GM18505 (cell line): ENCODE results near the gene GALNT1.

Source experiments
- ATAC-seq: cut with Tn5 transposase; IDR thresholded peaks from one replicate; pipeline ENCODE4 v1.9.1; 2021; ENCODE audit not compliant: unreplicated experiment
- POLR2A ChIP-seq: IDR thresholded peaks from 4 replicates; pipeline ENCODE4 v1.6.1; 2011; ENCODE audit warnings: borderline replicate concordance; ENCODE audit not compliant: insufficient read depth, insufficient read length; ENCODE audit errors: extremely low read depth

The GALNT1 gene

GRCh38 chr18:35715139-35715538, 133.6 kb downstream of the GALNT1 start:
- no peak for TF ChIP-seq POLR2A
- ATAC-seq, result no peak

- no peak for ATAC-seq
- TF ChIP-seq POLR2A, result no peak
These were observed 134.8 kb downstream of the GALNT1 start for GRCh38 chr18:35716169-35716831.

- no peak for ATAC-seq
These were observed 135.6 kb downstream of the GALNT1 start for GRCh38 chr18:35717182-35717581.

GRCh38 chr18:35721431-35722081, 140.0 kb downstream of the GALNT1 start:
- no peak for ATAC-seq

More at GRCh38 chr18:35717182-35717581, 135.6 kb downstream of the GALNT1 start:
- TF ChIP-seq POLR2A, result no peak

GRCh38 chr18:35728676-35729075, 147.1 kb downstream of the GALNT1 start:
- ATAC-seq, result no peak
- no peak for TF ChIP-seq POLR2A

More at GRCh38 chr18:35721431-35722081, 140.0 kb downstream of the GALNT1 start:
- no peak for TF ChIP-seq POLR2A

GRCh38 chr18:35729991-35730668, 148.6 kb downstream of the GALNT1 start:
- no peak for ATAC-seq
- no peak for TF ChIP-seq POLR2A

- TF ChIP-seq POLR2A, result no peak
- no peak for ATAC-seq
These were observed 149.3 kb downstream of the GALNT1 start for GRCh38 chr18:35730691-35731370.

GRCh38 chr18:35731701-35732100, 150.2 kb downstream of the GALNT1 start:
- ATAC-seq, result no peak
- no peak for TF ChIP-seq POLR2A

GRCh38 chr18:35732162-35732561, 150.6 kb downstream of the GALNT1 start:
- ATAC-seq, result no peak
- TF ChIP-seq POLR2A, result no peak

- no peak for TF ChIP-seq POLR2A
- no peak for ATAC-seq
These were observed 151.1 kb downstream of the GALNT1 start for GRCh38 chr18:35732636-35733035.

- no peak for TF ChIP-seq POLR2A
- ATAC-seq, result no peak
These were observed 151.9 kb downstream of the GALNT1 start for GRCh38 chr18:35733408-35733807.

GRCh38 chr18:35736696-35737095, 155.2 kb downstream of the GALNT1 start:
- no peak for ATAC-seq
- no peak for TF ChIP-seq POLR2A

- ATAC-seq, result no peak
These were observed 158.2 kb downstream of the GALNT1 start for GRCh38 chr18:35739778-35740177.

GRCh38 chr18:35740656-35741055, 159.1 kb downstream of the GALNT1 start:
- TF ChIP-seq POLR2A, result no peak
- no peak for ATAC-seq

More at GRCh38 chr18:35739778-35740177, 158.2 kb downstream of the GALNT1 start:
- no peak for TF ChIP-seq POLR2A

GRCh38 chr18:35743916-35744315, 162.4 kb downstream of the GALNT1 start:
- no peak for ATAC-seq
- no peak for TF ChIP-seq POLR2A
